OCI-LY1 (cell line): ENCODE data around the gene MAP2K2.

ENCODE experiments used
- H2AFZ ChIP-seq: fragments of 200-600 bp; sonication (generic), shearing (Covaris generic); 2 replicates; pipeline ENCODE4 v1.6.0; 2014; ENCODE audit warnings: antibody characterized with exemption, mild to moderate bottlenecking, low read length
- H3F3A ChIP-seq: fragments of 200-600 bp; sonication (generic), shearing (Covaris generic); 2 replicates; pipeline ENCODE4 v1.6.0; 2014; ENCODE audit warnings: mild to moderate bottlenecking, antibody characterized with exemption, low read length, moderate library complexity; ENCODE audit not compliant: insufficient read depth
- H3K27ac ChIP-seq: fragments of 200-600 bp; sonication (generic); 2 replicates; pipeline ENCODE4 v1.5.1; 2014; ENCODE audit warnings: low read length, mixed run types, mild to moderate bottlenecking, low read depth; ENCODE audit not compliant: poor library complexity, severe bottlenecking
- H3K27me3 ChIP-seq: fragments of 200-600 bp; sonication (generic); 2 replicates; pipeline ENCODE4 v1.6.0; 2014; ENCODE audit warnings: antibody characterized with exemption, mild to moderate bottlenecking, low read length, moderate library complexity; ENCODE audit not compliant: insufficient read depth
- H3K36me3 ChIP-seq: fragments of 200-600 bp; sonication (generic); 2 replicates; pipeline ENCODE4 v1.6.1; 2014; ENCODE audit warnings: mild to moderate bottlenecking, antibody characterized with exemption, low read length, moderate library complexity, mixed read lengths; ENCODE audit not compliant: insufficient read depth
- H3K4me1 ChIP-seq: fragments of 200-600 bp; sonication (generic); 2 replicates; pipeline ENCODE4 v1.5.1; 2014; ENCODE audit warnings: mild to moderate bottlenecking, low read length, moderate library complexity; ENCODE audit not compliant: insufficient read depth, severe bottlenecking
- H3K4me2 ChIP-seq: fragments of 200-600 bp; sonication (generic), shearing (Covaris generic); 2 replicates; pipeline ENCODE4 v1.6.1; 2014; ENCODE audit warnings: low read length
- H3K4me3 ChIP-seq: fragments of 200-600 bp; sonication (generic); 2 replicates; pipeline ENCODE4 v1.5.1; 2014; ENCODE audit warnings: low read length, low read depth, mild to moderate bottlenecking, mixed read lengths; ENCODE audit not compliant: poor library complexity, severe bottlenecking
- H3K79me2 ChIP-seq: fragments of 200-600 bp; shearing (Covaris generic); 2 replicates; pipeline ENCODE4 v1.6.1; 2016; ENCODE audit warnings: mixed run types, low read length, mixed read lengths; ENCODE audit not compliant: insufficient read depth
- H3K9ac ChIP-seq: fragments of 200-600 bp; sonication (generic), shearing (Covaris generic); 2 replicates; pipeline ENCODE4 v1.6.1; 2014; ENCODE audit warnings: mild to moderate bottlenecking, low read length, mixed read lengths
- H3K9me2 ChIP-seq: fragments of 200-600 bp; sonication (generic), shearing (Covaris generic); 2 replicates; pipeline ENCODE4 v1.6.1; 2014; ENCODE audit warnings: low read depth, mild to moderate bottlenecking, low read length, mixed read lengths
- H3K9me3 ChIP-seq: fragments of 200-600 bp; shearing (Covaris generic); 2 replicates; pipeline ENCODE4 v1.6.1; 2014; ENCODE audit warnings: low read length, mixed read lengths
- H4K20me1 ChIP-seq: fragments of 200-600 bp; sonication (generic), shearing (Covaris generic); 2 replicates; pipeline ENCODE4 v1.6.0; 2016; ENCODE audit warnings: mild to moderate bottlenecking, low read length; ENCODE audit not compliant: insufficient read depth
- EZH2 ChIP-seq: fragments of 200-600 bp; sonication (generic), shearing (Covaris generic); IDR thresholded peaks from 2 replicates; pipeline ENCODE4 v1.8.0; 2017; ENCODE audit warnings: borderline replicate concordance, mixed run types, mild to moderate bottlenecking, antibody characterized with exemption, low read length, moderate library complexity, mixed read lengths
- TF ChIP-seq, protein P1 (sequence below): fragments of 200-600 bp; sonication (generic), shearing (Covaris generic); IDR thresholded peaks from 2 replicates; pipeline ENCODE4 v1.5.1; 2017; ENCODE audit warnings: mild to moderate bottlenecking, antibody characterized with exemption, low read length, moderate library complexity, mixed read lengths

The MAP2K2 gene

DNA sequence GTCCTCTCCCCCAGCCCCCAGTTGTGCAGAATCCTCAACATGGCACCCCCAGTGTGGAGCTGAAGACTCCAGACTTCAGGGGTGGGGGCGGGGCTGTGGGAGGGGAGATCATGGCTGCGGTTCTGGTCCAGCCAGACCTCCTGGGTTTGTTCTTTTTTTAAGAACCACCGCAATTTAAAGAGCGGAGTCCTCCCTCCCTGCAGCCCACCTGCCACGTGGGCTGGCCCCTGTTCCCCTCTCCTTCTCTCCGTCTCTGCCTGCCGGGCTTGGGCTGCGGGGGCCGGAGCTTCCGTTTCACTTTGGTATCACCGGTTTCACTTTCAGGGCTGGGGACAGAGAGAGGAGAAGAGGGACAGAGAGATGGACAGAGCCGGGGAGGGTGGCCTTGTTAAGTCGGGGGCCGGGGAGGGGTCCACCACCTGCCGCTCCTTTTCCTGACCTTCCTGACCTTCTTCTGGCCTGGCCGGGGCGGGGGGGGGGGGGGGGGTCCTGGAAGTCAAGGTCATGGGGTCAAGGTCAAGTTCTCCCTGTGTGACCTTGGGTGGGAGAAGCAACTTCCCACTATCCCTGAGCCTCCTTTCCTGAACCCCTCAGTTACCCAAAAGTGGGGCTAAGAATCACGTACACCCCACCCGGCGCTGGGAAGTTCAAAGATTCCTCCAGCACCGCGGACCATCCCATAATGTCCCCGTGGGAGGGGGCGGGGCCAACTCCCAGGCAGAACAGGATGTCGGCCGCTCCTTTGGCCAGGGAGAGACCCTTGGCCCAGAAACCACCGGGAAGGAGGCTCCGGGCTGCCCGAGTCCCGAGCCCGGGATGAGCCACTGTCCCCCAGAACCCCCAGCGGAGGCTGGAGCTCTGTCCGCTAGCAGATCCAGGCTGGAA is 45.9 kb downstream of the MAP2K2 start:
- no peak for TF ChIP-seq EZH2
- TF ChIP-seq, protein P1, sequence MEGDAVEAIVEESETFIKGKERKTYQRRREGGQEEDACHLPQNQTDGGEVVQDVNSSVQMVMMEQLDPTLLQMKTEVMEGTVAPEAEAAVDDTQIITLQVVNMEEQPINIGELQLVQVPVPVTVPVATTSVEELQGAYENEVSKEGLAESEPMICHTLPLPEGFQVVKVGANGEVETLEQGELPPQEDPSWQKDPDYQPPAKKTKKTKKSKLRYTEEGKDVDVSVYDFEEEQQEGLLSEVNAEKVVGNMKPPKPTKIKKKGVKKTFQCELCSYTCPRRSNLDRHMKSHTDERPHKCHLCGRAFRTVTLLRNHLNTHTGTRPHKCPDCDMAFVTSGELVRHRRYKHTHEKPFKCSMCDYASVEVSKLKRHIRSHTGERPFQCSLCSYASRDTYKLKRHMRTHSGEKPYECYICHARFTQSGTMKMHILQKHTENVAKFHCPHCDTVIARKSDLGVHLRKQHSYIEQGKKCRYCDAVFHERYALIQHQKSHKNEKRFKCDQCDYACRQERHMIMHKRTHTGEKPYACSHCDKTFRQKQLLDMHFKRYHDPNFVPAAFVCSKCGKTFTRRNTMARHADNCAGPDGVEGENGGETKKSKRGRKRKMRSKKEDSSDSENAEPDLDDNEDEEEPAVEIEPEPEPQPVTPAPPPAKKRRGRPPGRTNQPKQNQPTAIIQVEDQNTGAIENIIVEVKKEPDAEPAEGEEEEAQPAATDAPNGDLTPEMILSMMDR = no peak

DNA sequence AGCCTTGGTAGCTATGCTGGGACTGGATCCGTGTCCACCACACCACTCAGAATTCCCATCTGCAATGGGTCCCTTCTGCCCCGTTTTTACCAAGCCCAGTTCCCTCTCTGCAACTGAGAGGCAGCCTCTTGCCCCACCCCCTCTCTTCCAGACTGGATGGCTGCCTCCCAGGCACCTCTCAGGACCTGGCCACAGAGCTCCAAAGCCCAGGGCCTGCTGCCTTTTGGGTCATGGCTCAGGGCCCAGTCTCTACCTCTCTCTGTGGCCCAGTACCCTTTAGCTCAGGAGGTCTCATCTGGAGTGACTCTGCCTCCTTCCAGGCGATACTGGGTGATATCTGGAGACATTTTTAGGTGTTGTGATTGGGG is 46.9 kb downstream of the MAP2K2 start:
- Histone ChIP-seq H3K4me2 (peak overlapping the region; percentile 73; the same call in 1 of the 2 replicates), H2AFZ (no peak overlapping the region), H3K9ac (peak overlapping the region; percentile 23; the same call in 1 of the 2 replicates)

More for the DNA sequence above, 45.9 kb downstream of the MAP2K2 start:
- peak overlapping the region; percentile 22 for H3K27ac ChIP-seq
- H3K9me3 ChIP-seq = no peaks in the 10 kb centered on the region
- peak overlapping the region; percentile 55 for H3K4me3 ChIP-seq
- H3K79me2 ChIP-seq = no peaks in the 10 kb centered on the region
- H4K20me1 ChIP-seq = no peaks in the 10 kb centered on the region
- H3K27me3 ChIP-seq = no peaks in the 10 kb centered on the region
- H3K36me3 ChIP-seq = no peaks in the 10 kb centered on the region
- H3F3A ChIP-seq = no peaks in the 10 kb centered on the region
- H3K4me1 ChIP-seq = peaks cover 24% of the 10 kb centered on the region
- H3K9ac ChIP-seq = peak overlapping the region; percentile 62
- peak overlapping the region; percentile 73 for H3K4me2 ChIP-seq
- no peaks in the 10 kb centered on the region for H3K9me2 ChIP-seq
- H2AFZ ChIP-seq = no peak overlapping the region

DNA sequence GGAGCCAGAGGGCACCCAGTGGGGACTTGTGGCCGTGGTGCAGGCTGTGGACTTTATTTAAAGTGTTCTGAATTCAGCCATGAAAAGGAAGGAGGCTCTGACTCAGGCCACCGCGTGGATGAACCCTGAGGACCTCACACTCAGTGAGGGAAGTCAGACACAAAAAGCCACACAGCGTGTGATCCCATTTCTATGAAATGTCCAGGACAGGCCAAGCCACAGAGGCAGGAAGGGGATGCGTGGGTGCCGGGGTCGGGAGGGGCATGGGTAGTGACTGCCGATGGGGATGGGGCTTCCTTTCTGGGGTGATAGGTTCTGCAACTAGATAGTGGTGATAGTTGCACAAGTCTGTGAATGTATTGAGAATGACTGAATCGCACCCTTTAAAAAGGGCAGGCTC is 48.5 kb downstream of the MAP2K2 start:
- H3K27me3 ChIP-seq = no peaks in the 10 kb centered on the region
- H3K36me3 ChIP-seq = no peaks in the 10 kb centered on the region
- H3K79me2 ChIP-seq = no peaks in the 10 kb centered on the region
- no peak overlapping the region for H3K4me3 ChIP-seq
- no peak overlapping the region for H3K27ac ChIP-seq
- H3F3A ChIP-seq = no peaks in the 10 kb centered on the region
- H3K9ac ChIP-seq = no peak overlapping the region
- H3K4me1 ChIP-seq = peaks cover 24% of the 10 kb centered on the region
- no peak overlapping the region for H3K4me2 ChIP-seq
- H3K9me2 ChIP-seq = no peaks in the 10 kb centered on the region
- TF ChIP-seq EZH2 = no peak
- TF ChIP-seq, protein P1 = no peak
- H2AFZ ChIP-seq = no peak overlapping the region
- H3K9me3 ChIP-seq = no peaks in the 10 kb centered on the region
- no peaks in the 10 kb centered on the region for H4K20me1 ChIP-seq

More for the DNA sequence above, 46.9 kb downstream of the MAP2K2 start:
- Histone ChIP-seq H3K9me2 (no peaks in the 10 kb centered on the region), H3K27ac (peak overlapping the region; percentile 22), H3K27me3 (no peaks in the 10 kb centered on the region), H3K36me3 (no peaks in the 10 kb centered on the region), H3K4me1 (peaks cover 24% of the 10 kb centered on the region), H3K4me3 (no peak overlapping the region), H3F3A (no peaks in the 10 kb centered on the region), H3K9me3 (no peaks in the 10 kb centered on the region), H4K20me1 (no peaks in the 10 kb centered on the region), H3K79me2 (no peaks in the 10 kb centered on the region)
- TF ChIP-seq EZH2 = no peak
- TF ChIP-seq, protein P1 = no peak
